Stimulated activated CD4-positive, alpha-beta T cell treated with anti-CD3 and anti-CD28 coated beads, Interleukin-12 subunit alpha, Interleukin-12 subunit beta, amount 100 ng/mL, for 4 hours (primary cell): ENCODE data around the gene RSRC1.
"Not testable (repeated sequence)": the region's sequence is repeated elsewhere in the genome, so short reads cannot be mapped to it uniquely, and the experiment has no call there.

ENCODE experiments used
- DNase-seq: peaks from one replicate; pipeline ENCODE4 v3.0.0-alpha.2; 2020

The RSRC1 gene

GRCh38 chr3:158548691-158549090 lies 438.8 kb downstream of the RSRC1 start:
- no peak for DNase-seq

- DNase-seq: not testable (repeated sequence)
Measured at GRCh38 chr3:158549938-158550337, 440.0 kb downstream of the RSRC1 start.

- DNase-seq: no peak
Measured at GRCh38 chr3:158552124-158552523, 442.2 kb downstream of the RSRC1 start.

GRCh38 chr3:158559504-158559903 lies 449.6 kb downstream of the RSRC1 start:
- no peak for DNase-seq

GRCh38 chr3:158560979-158561378 lies 451.1 kb downstream of the RSRC1 start:
- no peak for DNase-seq

- DNase-seq: no peak
Measured at GRCh38 chr3:158562674-158563073, 452.8 kb downstream of the RSRC1 start.

GRCh38 chr3:158563076-158563475 lies 453.2 kb downstream of the RSRC1 start:
- DNase-seq: no peak

- no peak for DNase-seq
Measured at GRCh38 chr3:158565076-158565475, 455.2 kb downstream of the RSRC1 start.

- no peak for DNase-seq
Measured at GRCh38 chr3:158568784-158569183, 458.9 kb downstream of the RSRC1 start.

- no peak for DNase-seq
Measured at GRCh38 chr3:158569794-158570193, 459.9 kb downstream of the RSRC1 start.

- DNase-seq: peak; percentile 77
Measured at GRCh38 chr3:158570999-158571702, 461.3 kb downstream of the RSRC1 start, which contains the start of gene MLF1. TSS of gene MLF1 (plus strand) at chr3:158571194. CDS start at chr3:158571301, 107 bp downstream.

GRCh38 chr3:158571969-158572765 lies 462.3 kb downstream of the RSRC1 start:
- DNase-seq: no peak

- no peak for DNase-seq
Measured at GRCh38 chr3:158572766-158573060, 462.8 kb downstream of the RSRC1 start.

- no peak for DNase-seq
Measured at GRCh38 chr3:158573714-158574113, 463.8 kb downstream of the RSRC1 start.

GRCh38 chr3:158574646-158575045 lies 464.8 kb downstream of the RSRC1 start:
- DNase-seq: no peak

GRCh38 chr3:158590223-158590622 lies 480.3 kb downstream of the RSRC1 start:
- no peak for DNase-seq
